Activated T-cell treated with anti-CD3 and anti-CD28 coated beads, Interleukin-2, amount 50 U/mL, for 72 hours (primary cell): ENCODE results near the gene LOXL1. TPM values are rescaled to one million over a fixed set of nuclear protein-coding genes. Genes with fewer than 3 reads are reported as not detected.

Source experiments
- ATAC-seq, 2 donors: fragments of 150-1000 bp; cut with Tn5 transposase; replicated peaks in 1 of 2; 2 replicates each; pipeline ENCODE4 v1.10.0; 2021; ENCODE audit warnings: moderate library complexity in 2 of 2, mild to moderate bottlenecking in 1 of 2
- DNase-seq, 2 donors: peaks; one replicate each; pipeline ENCODE4 v3.0.0; 2021 to 2022; ENCODE audit warnings: mixed read lengths in 1 of 2
- H3K27ac Mint-ChIP-seq: one replicate; pipeline ENCODE4 v1.8.0; 2022; ENCODE audit warnings: mild to moderate bottlenecking, moderate library complexity, mixed read lengths
- H3K27me3 Mint-ChIP-seq: one replicate; pipeline ENCODE4 v1.8.0; 2022; ENCODE audit warnings: low read depth, mixed read lengths
- H3K36me3 Mint-ChIP-seq, 2 donors: one replicate each; pipeline ENCODE4 v1.8.0; 2022; ENCODE audit warnings: mixed read lengths in 2 of 2, mild to moderate bottlenecking in 1 of 2; ENCODE audit not compliant: insufficient read depth in 2 of 2
- H3K4me1 Mint-ChIP-seq: one replicate; pipeline ENCODE4 v1.8.0; 2022; ENCODE audit warnings: low read depth, mixed read lengths
- H3K4me3 Mint-ChIP-seq, 2 donors: one replicate each; pipeline ENCODE4 v1.8.0; 2022; ENCODE audit warnings: mild to moderate bottlenecking in 2 of 2, mixed read lengths in 2 of 2, moderate library complexity in 2 of 2
- H3K9me3 Mint-ChIP-seq, 2 donors: one replicate each; pipeline ENCODE4 v1.8.0; 2022; ENCODE audit warnings: mixed read lengths in 2 of 2
- total RNA-seq, 2 donors: library from RNA; stranded (reverse); gene quantifications; one replicate each; pipeline ENCODE4 v1.2.3, GENCODE V29; 2022

LOXL1 gene
- total RNA-seq, 2 donors from 2014 or later, result 1.9 to 2.5 TPM

GRCh38 chr15:73950831-73951561, 24.7 kb downstream of the LOXL1 start:
- Mint-ChIP-seq H3K36me3 (no peaks in the 10 kb centered on the region), H3K4me3 (no peak overlapping the region), H3K27ac (peak overlapping the region; percentile 80), H3K27me3 (no peaks in the 10 kb centered on the region), H3K4me1 (peaks cover 10% of the 10 kb centered on the region), H3K9me3 (no peaks in the 10 kb centered on the region)
- ATAC-seq (peak; percentile 88 to 94), DNase-seq (peak; percentile 70 to 76)

- H3K4me3 Mint-ChIP-seq, result no peak overlapping the region
- ATAC-seq, result no peak
- no peaks in the 10 kb centered on the region for H3K36me3 Mint-ChIP-seq
- no peak for DNase-seq
- no peaks in the 10 kb centered on the region for H3K9me3 Mint-ChIP-seq
- H3K4me1 Mint-ChIP-seq, result peaks cover 7% of the 10 kb centered on the region
- H3K27me3 Mint-ChIP-seq, result no peaks in the 10 kb centered on the region
- no peak overlapping the region for H3K27ac Mint-ChIP-seq
Measured at GRCh38 chr15:73951601-73952000, 25.3 kb downstream of the LOXL1 start.

- no peak overlapping the region for H3K27ac Mint-ChIP-seq
- DNase-seq, result no peak
- no peak for ATAC-seq
- no peaks in the 10 kb centered on the region for H3K36me3 Mint-ChIP-seq
- H3K27me3 Mint-ChIP-seq, result no peaks in the 10 kb centered on the region
- H3K4me1 Mint-ChIP-seq, result peaks cover 9% of the 10 kb centered on the region
- H3K4me3 Mint-ChIP-seq, result no peak overlapping the region
- H3K9me3 Mint-ChIP-seq, result no peaks in the 10 kb centered on the region
Measured at GRCh38 chr15:73952171-73952912, 26.1 kb downstream of the LOXL1 start.

GRCh38 chr15:73952913-73953750, 26.9 kb downstream of the LOXL1 start:
- Mint-ChIP-seq H3K27ac (no peak overlapping the region), H3K4me3 (no peak overlapping the region), H3K4me1 (peaks cover 12% of the 10 kb centered on the region), H3K9me3 (no peaks in the 10 kb centered on the region), H3K27me3 (no peaks in the 10 kb centered on the region), H3K36me3 (no peaks in the 10 kb centered on the region)
- ATAC-seq (no peak), DNase-seq (no peak)

GRCh38 chr15:73954188-73955145, 28.2 kb downstream of the LOXL1 start:
- H3K27me3 Mint-ChIP-seq, result no peaks in the 10 kb centered on the region
- H3K36me3 Mint-ChIP-seq, result no peaks in the 10 kb centered on the region
- no peaks in the 10 kb centered on the region for H3K9me3 Mint-ChIP-seq
- H3K27ac Mint-ChIP-seq, result no peak overlapping the region
- no peak overlapping the region for H3K4me3 Mint-ChIP-seq
- H3K4me1 Mint-ChIP-seq, result peaks cover 20% of the 10 kb centered on the region
- ATAC-seq (no peak), DNase-seq (no peak)

DNA sequence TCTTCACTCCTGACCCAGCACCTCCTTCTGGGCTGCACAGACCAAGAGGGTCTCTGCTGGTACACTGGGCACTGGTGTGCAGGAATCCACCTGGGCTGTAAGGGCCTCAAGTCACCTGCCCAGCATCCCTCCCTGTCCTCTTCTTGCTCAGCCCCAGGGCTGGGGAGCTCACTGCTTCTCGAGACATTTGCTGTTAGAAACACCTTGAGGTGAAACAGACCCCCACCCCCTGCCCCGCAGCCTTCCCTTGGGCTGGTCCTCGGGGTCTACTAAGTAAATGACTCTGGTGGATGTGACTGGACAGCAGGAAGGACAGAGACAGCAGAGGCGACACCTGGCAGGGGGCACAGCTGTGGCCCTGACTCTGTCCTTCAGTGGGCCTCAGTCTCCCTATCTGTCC, 29.1 kb downstream of the LOXL1 start:
- Mint-ChIP-seq H3K36me3 (no peaks in the 10 kb centered on the region), H3K4me3 (no peak overlapping the region), H3K27me3 (no peaks in the 10 kb centered on the region), H3K9me3 (no peaks in the 10 kb centered on the region), H3K4me1 (peaks cover 28% of the 10 kb centered on the region), H3K27ac (no peak overlapping the region)
- ATAC-seq (no peak), DNase-seq (no peak)

GRCh38 chr15:73955861-73956742, 29.8 kb downstream of the LOXL1 start:
- no peaks in the 10 kb centered on the region for H3K27me3 Mint-ChIP-seq
- no peaks in the 10 kb centered on the region for H3K36me3 Mint-ChIP-seq
- H3K27ac Mint-ChIP-seq, result no peak overlapping the region
- DNase-seq (no peak), ATAC-seq (no peak)
- H3K9me3 Mint-ChIP-seq, result no peaks in the 10 kb centered on the region
- peaks cover 27% of the 10 kb centered on the region for H3K4me1 Mint-ChIP-seq
- no peak overlapping the region for H3K4me3 Mint-ChIP-seq

- no peak for DNase-seq
- no peak for ATAC-seq
- Mint-ChIP-seq H3K9me3 (no peaks in the 10 kb centered on the region), H3K36me3 (no peaks in the 10 kb centered on the region), H3K27me3 (no peaks in the 10 kb centered on the region), H3K27ac (no peak overlapping the region), H3K4me1 (peaks cover 23% of the 10 kb centered on the region), H3K4me3 (no peak overlapping the region)
Measured at GRCh38 chr15:73956743-73957135, 30.5 kb downstream of the LOXL1 start.

DNA sequence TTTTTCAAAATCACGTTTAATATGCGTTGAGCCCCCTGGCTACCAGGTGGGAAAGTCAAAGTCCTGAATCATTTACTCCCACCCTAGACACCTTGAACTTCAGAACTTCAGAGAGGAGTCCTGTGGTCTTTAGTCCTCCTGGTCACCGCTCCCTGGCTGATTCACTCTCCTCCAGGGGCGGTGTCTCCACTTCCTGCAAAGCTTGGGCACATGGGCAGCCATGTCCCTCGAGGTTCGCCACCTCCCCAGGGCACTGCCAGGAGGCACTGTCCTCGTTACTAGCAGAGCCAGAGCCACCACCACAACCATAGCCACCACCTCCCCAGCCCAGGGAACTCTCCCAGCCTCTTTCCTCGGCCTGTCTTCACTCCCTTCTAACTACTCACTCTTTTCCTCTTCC, 31.0 kb downstream of the LOXL1 start:
- ATAC-seq (no peak), DNase-seq (no peak)
- H3K9me3 Mint-ChIP-seq, result no peaks in the 10 kb centered on the region
- H3K27ac Mint-ChIP-seq, result no peak overlapping the region
- no peak overlapping the region for H3K4me3 Mint-ChIP-seq
- no peaks in the 10 kb centered on the region for H3K27me3 Mint-ChIP-seq
- peaks cover 23% of the 10 kb centered on the region for H3K4me1 Mint-ChIP-seq
- no peaks in the 10 kb centered on the region for H3K36me3 Mint-ChIP-seq

DNA sequence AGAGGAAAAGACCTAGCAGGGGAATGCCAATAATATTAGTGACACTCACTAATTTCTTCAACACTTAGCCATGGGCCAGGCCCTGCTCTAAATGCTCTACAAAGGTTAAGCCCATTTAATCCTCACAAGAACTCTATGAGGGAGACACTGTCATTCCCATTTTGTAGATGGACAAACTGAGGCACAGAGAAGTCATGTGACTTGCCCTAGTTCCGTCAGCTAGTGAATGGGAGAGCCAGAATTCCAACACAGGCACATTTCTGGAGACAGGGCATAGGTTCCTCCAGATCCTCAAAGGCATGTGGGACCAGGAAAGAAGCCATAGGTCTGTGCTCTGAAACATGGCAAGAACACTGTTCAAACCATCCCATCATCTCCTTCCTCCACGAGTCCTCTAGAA, 31.5 kb downstream of the LOXL1 start:
- Mint-ChIP-seq H3K4me1 (peaks cover 23% of the 10 kb centered on the region), H3K27ac (no peak overlapping the region), H3K27me3 (no peaks in the 10 kb centered on the region), H3K36me3 (no peaks in the 10 kb centered on the region), H3K4me3 (no peak overlapping the region), H3K9me3 (no peaks in the 10 kb centered on the region)
- ATAC-seq, result no peak
- no peak for DNase-seq

GRCh38 chr15:73959012-73959581, 32.8 kb downstream of the LOXL1 start:
- peak overlapping the region; percentile 33 to 67 for H3K4me3 Mint-ChIP-seq

More at GRCh38 chr15:73959012-73959581, 32.8 kb downstream of the LOXL1 start:
- ATAC-seq, result peak; percentile 91 to 98
- H3K36me3 Mint-ChIP-seq, result no peaks in the 10 kb centered on the region
- peak in 1 of 2 donors; percentile 19 for DNase-seq
- H3K27me3 Mint-ChIP-seq, result no peaks in the 10 kb centered on the region
- no peaks in the 10 kb centered on the region for H3K9me3 Mint-ChIP-seq
- H3K27ac Mint-ChIP-seq, result no peak overlapping the region
- peaks cover 23% of the 10 kb centered on the region for H3K4me1 Mint-ChIP-seq
